Measurements from ENCODE around the gene LRRC52. TPM values are rescaled to one million over a fixed set of nuclear protein-coding genes. Genes with fewer than 3 reads are reported as not detected.
"Not testable (repeated sequence)": the region's sequence is repeated elsewhere in the genome, so short reads cannot be mapped to it uniquely, and the experiment has no call there.

Gene LRRC52
- total RNA-seq, 1 donor from 2014 or later, result not detected

DNA sequence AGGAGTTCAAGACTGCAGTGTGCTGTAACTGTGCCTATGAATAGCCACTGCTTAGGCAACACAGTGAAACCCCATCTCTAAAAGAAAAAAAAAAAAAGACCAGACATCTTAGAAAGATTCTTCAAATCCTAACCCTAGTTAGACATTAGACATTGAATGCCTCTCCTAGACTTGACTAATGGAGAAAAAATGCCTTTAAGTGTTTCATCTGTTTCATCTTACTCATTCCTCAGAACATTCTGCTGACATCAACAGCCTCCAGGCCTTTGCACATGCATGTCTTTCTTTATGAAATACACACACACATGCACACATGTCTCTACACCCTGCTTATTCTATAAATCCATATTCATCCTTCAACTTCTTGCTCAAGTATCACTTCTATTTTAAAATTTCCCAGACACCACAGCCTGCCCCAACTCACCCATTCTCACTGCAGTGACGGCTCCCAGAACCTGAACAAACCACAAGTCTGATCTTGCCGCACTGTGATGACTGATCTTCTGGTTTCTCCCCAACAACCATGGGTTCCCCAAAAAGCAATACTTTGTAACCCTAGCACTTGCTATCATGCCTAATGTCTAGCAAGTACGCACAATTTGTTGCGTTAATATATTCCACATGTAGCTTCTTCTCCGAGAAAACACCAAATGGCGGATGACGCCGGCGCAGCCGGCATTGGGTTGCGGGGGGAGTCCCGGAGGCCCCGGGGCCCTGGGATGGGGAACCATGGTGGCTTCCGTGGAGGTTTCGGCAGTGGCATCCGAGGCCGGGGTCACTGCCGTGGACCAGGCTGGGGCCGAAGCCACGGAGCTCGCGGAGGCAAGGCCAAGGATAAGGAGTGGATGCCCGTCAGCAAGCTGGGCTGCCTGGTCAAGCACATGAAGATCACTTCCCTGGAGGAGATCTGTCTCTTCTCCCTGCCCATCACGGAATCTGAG lies 37.4 kb downstream of the LRRC52 start:
- intact Hi-C loops (cut with micrococcal nuclease), result no loop called here

DNA sequence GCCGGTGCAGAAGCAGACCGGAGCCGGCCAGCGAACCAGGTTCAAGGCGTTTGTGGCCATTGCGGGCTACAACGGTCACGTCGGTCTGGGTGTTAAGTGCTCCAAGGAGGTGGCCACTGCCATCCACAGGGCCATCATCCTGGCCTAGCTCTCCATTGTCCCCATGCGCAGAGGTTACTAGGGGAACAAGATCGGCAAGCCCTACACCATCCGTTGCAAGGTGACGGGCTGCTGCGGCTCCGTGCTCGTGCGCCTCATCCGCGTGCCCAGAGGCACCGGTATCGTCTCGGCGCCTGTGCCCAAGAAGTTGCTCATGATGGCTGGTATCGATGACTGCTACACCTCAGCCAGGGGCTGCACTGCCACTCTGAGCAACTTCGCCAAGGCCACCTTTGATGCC lies 38.1 kb downstream of the LRRC52 start:
- intact Hi-C loops (cut with micrococcal nuclease), result no loop called here

DNA sequence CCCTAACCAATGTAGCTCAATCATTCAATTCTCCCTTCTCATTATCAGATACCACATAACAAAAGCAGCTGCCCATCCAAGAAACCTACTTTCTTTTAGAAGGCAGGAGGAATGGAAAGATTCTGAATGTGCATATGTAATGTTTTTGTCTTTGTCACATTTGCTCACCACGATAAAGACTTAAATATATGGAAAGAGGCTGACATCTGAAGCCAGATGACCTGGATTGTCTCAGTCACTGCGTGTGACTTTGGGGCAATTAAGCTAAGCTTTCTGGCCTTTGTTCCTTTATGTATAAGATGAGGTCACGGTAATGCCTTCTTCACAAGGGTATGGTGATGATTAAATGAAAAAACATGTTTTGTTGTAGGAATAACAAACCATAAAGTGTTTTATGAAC lies 42.6 kb downstream of the LRRC52 start:
- intact Hi-C loops (cut with micrococcal nuclease), result no loop called here

DNA sequence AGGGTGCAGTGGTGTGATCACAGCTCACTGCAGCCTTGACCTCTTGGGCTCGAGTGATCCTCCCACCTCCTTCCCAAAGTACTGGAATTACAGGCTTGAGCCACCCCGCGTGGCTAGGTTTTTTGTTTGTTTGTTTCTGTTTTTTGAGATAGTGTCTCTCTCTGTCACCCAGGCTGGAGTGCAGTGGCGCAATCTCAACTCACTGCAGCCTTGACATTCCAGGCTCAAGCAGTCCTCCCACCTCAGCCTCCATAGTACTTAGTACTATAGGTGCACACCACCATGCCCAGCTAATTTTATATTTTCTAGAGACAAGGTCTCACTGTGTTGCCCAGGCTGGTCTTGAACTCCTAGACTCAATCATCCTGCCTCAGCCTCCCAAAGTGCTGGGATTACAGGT lies 47.6 kb downstream of the LRRC52 start:
- intact Hi-C loops (cut with micrococcal nuclease), result loop anchor here (5.0 kb wide), 1 partner anchor 464 kb away; no protein-coding TSS in a partner anchor

GRCh38 chr1:165592945-165593823 lies 49.4 kb downstream of the LRRC52 start:
- intact Hi-C loops (cut with micrococcal nuclease), result loop anchor here (1.0 to 5.0 kb wide), 6 partner anchors 189 to 466 kb away; no protein-coding TSS in a partner anchor

GRCh38 chr1:165595246-165595938 lies 51.6 kb downstream of the LRRC52 start:
- intact Hi-C loops (cut with micrococcal nuclease), result no loop called here

DNA sequence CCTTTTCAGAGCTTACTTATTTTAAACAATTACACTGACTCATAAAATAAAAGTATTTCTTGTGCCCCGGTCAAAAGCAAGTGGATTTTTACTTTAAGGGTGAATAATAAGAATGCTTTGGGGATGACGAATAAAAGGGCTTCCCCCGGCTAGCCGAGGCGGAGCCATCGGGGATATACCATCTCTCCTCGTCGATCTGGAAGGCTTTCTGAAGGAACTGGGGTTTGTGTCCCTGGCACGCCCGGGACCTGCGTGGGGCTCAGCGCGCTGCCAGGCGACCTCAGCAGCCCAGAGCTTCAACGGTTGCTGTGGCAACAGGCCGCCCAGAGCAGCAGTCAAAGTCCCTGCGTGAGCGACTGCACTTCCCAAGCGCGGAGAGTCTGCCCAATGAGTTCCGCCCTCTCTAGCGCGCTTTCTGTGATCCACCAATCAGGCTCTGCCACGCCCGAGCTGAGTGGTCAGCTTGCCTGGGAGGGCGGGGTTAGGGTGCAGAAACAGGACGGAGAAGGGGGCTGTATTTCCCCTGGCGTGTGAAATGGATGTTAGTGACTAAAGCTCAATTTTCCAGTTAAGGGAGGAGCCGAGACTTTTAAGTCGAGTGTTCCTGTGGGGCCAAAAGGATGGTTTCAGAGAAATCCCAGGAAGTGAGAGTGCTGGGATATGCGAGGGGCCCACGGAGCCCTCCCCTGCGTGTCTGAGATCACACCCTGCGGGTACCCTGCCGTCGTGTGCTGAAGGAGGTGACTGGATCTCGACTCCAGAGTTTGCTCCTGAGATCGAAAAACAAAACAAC lies 54.3 kb downstream of the LRRC52 start:
- intact Hi-C loops (cut with micrococcal nuclease), result loop anchor here (1.0 to 2.0 kb wide), 8 partner anchors 32 to 1277 kb away; partner anchors contain the start of genes ALDH9A1, FAM78B and TMCO1

DNA sequence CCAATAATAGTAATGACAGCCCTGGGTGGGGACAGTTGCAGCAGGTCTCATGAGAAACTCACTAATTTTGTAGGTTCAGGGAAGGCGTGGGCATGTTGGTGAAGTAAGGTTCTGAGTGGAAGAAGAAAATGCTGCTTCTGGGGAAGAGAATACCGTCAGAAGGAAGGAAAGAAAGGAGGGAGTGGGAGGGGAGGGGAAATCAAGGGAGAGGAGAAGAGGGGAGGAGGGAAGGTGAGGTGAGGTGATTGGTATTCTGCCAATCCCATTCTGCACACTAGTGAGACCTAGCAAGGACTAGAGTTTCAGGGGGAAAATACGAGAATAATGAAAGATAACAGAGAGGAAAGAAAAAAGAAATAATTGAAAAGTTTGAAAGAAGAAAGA lies 54.9 kb downstream of the LRRC52 start:
- intact Hi-C loops (cut with micrococcal nuclease), result loop anchor here (1.0 to 2.0 kb wide), 8 partner anchors 32 to 1276 kb away; partner anchors contain the start of genes ALDH9A1, FAM78B and TMCO1

- intact Hi-C loops (cut with micrococcal nuclease), result loop anchor here (1.0 kb wide), 3 partner anchors 118 to 314 kb away; no protein-coding TSS in a partner anchor
These were observed 57.0 kb downstream of the LRRC52 start for GRCh38 chr1:165600793-165601192.

DNA sequence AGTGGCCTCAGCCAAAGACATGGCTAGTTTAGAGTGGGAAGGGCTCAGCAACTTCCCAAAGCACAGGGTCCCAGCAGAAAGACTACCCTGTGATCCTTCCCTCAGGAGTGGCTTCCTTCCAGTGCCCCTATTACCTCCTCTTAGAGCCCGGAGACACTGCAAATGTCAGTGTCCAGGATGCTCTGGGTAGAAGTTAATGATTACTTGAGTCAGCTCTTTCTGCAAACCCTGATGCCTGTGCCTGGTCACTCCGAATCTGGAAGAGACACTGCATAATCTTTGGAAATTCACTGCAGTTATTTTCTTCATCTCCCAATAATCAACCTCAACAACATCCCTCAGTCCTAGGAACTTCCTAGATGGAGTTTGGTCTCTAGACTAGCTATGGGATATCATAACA lies 60.0 kb downstream of the LRRC52 start:
- intact Hi-C loops (cut with micrococcal nuclease), result no loop called here

DNA sequence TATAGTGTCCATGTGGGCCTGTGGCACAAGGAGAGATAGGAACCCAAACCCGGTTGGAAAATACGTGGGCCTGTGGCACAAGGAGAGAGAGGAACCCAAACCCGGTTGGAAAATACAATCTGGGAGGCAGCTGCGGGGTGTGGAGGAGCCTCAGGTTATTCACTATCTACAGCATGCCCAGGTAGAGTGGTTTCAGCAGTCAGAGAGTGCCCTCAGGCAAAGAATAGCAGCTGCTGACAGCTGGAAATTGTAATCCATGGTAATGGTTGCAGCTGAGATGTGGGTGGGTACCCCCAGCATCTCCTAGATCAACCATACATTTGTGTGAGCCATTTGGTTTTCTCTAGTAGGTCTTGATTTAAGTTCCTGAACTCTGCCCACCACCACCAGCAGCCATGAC lies 61.4 kb downstream of the LRRC52 start:
- intact Hi-C loops (cut with micrococcal nuclease), result no loop called here

DNA sequence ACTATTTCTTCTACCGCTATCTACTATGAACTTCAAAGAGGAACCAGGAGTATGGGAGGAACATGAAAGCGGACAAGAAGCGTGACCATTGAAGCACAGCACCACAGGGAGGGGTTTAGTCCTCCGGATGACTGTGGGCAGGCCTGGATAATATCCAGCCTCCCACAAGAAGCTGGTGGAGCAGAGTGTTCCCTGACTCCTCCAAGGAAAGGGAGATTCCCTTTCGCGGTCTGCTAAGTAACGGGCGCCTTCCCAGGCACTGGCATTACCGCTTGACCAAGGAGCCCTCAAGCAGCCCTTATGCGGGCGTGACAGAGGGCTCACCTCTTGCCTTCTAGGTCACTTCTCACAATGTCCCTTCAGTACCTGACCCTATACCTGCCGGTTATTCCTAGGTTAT lies 62.9 kb downstream of the LRRC52 start:
- intact Hi-C loops (cut with micrococcal nuclease), result not testable (repeated sequence)

DNA sequence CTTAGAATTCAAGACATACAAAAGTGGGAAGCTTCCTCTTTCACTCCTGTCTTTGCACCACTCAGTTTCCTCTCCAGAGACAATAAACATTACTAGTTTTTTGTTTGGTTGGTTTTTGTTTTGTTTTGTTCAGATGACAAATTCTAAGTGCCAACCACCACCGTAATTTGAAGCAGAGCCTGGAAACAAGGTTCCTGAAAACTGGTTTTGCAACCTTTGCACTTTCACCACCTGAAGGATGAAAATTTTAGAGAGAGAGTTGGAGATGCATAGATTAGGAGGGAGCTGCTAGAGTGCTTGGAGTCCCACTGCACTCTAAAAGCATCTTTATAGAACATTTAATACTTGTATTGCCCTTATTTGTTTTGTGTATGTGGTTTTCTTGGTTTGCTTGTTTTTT lies 67.1 kb downstream of the LRRC52 start:
- intact Hi-C loops (cut with micrococcal nuclease), result no loop called here

GRCh38 chr1:165612062-165612461 lies 68.3 kb downstream of the LRRC52 start:
- intact Hi-C loops (cut with micrococcal nuclease), result no loop called here

Other genes starting within 250 kb of the LRRC52 start
- not detected in 2 replicates for gene LMX1A, start 187.3 kb upstream of the LRRC52 start, total RNA-seq
- not detected in 2 replicates for gene RXRG, start 98.9 kb upstream of the LRRC52 start, total RNA-seq
- 49.5 TPM in 2 replicates for gene MGST3, start 87.2 kb downstream of the LRRC52 start, total RNA-seq
- 43.7 and 43.8 TPM in 2 replicates for gene ALDH9A1, start 154.6 kb downstream of the LRRC52 start, total RNA-seq
- gene TMCO1, start 224.9 kb downstream of the LRRC52 start, total RNA-seq, result 116 TPM in 2 replicates

Measured in T-helper 1 cell treated with Interleukin-12 subunit alpha and Interleukin-12 subunit beta and Interleukin-4 antibody, amounts not matched to agents 30 ng/mL and 1 ng/mL, for 36 hours (primary cell).